SK-N-SH (cell line): ENCODE measurements around the gene RABEP2.

Experiments used
- EP300 ChIP-seq, 2 experiments: IDR thresholded peaks; 2 replicates each; pipeline versions ENCODE4 v1.4.0 to v1.6.1; 2012; ENCODE audit warnings: borderline replicate concordance in 1 of 2, low read depth in 1 of 2, low read length in 1 of 2
- FOXJ3 ChIP-seq: sonication (generic); formaldehyde crosslinking; IDR thresholded peaks from 2 replicates; pipeline ENCODE4 v1.5.1; 2020; ENCODE audit warnings: mild to moderate bottlenecking, missing genetic modification reagents
- MXI1 ChIP-seq: IDR thresholded peaks from 2 replicates; pipeline ENCODE4 v1.6.1; 2012; ENCODE audit warnings: mild to moderate bottlenecking, low read depth, low read length, improper control_type of control experiment
- POLR2AphosphoS5 ChIP-seq: IDR thresholded peaks from 2 replicates; pipeline ENCODE4 v1.6.1; 2012; ENCODE audit warnings: low read depth, low read length
- RAD21 ChIP-seq: IDR thresholded peaks from 2 replicates; pipeline ENCODE4 v1.6.1; 2012; ENCODE audit warnings: mild to moderate bottlenecking, low read length
- SMC3 ChIP-seq: IDR thresholded peaks from 2 replicates; pipeline ENCODE4 v1.6.1; 2012; ENCODE audit warnings: low read depth, low read length, improper control_type of control experiment
- TAF1 ChIP-seq: IDR thresholded peaks from 2 replicates; pipeline ENCODE4 v1.6.1; 2012; ENCODE audit warnings: low read depth, mild to moderate bottlenecking, low read length, moderate library complexity, borderline replicate concordance
- TCF12 ChIP-seq: IDR thresholded peaks from 2 replicates; pipeline ENCODE4 v1.4.0; 2012
- TF ChIP-seq, protein P1 (sequence below): IDR thresholded peaks from 2 replicates; pipeline ENCODE4 v1.6.1; 2012; ENCODE audit warnings: mild to moderate bottlenecking, low read depth, low read length, moderate library complexity
- TF ChIP-seq, protein P2 (sequence below): fragments of 200-600 bp; sonication (generic); IDR thresholded peaks from 2 replicates; pipeline ENCODE4 v1.6.1; 2017; ENCODE audit warnings: antibody characterized with exemption, mild to moderate bottlenecking, moderate library complexity
- TF ChIP-seq, protein P3 (sequence below): fragments of 150-350 bp; IDR thresholded peaks from 2 replicates; pipeline ENCODE4 v1.6.1; 2016; ENCODE audit warnings: mild to moderate bottlenecking, low read depth, low read length

DNA sequence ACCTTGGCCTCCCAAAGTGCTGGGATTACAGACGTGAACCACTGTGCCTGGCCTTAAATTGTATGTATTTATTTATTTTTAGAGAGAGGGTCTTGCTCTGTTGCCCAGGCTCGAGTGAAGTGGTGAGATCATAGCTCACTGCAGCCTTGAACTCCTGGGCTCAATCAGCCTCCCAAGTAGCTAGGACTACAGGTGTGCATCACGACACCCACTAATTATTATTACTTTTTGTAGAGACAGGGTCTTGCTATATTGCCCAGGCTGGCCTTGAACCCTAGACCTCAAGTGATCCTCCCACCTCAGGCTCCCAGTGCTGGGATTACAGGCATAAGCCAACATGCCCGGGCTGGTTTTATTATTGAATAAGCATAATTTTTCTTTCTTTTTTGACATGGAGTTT is 21.6 kb upstream of the RABEP2 start:
- TF ChIP-seq, protein P1, sequence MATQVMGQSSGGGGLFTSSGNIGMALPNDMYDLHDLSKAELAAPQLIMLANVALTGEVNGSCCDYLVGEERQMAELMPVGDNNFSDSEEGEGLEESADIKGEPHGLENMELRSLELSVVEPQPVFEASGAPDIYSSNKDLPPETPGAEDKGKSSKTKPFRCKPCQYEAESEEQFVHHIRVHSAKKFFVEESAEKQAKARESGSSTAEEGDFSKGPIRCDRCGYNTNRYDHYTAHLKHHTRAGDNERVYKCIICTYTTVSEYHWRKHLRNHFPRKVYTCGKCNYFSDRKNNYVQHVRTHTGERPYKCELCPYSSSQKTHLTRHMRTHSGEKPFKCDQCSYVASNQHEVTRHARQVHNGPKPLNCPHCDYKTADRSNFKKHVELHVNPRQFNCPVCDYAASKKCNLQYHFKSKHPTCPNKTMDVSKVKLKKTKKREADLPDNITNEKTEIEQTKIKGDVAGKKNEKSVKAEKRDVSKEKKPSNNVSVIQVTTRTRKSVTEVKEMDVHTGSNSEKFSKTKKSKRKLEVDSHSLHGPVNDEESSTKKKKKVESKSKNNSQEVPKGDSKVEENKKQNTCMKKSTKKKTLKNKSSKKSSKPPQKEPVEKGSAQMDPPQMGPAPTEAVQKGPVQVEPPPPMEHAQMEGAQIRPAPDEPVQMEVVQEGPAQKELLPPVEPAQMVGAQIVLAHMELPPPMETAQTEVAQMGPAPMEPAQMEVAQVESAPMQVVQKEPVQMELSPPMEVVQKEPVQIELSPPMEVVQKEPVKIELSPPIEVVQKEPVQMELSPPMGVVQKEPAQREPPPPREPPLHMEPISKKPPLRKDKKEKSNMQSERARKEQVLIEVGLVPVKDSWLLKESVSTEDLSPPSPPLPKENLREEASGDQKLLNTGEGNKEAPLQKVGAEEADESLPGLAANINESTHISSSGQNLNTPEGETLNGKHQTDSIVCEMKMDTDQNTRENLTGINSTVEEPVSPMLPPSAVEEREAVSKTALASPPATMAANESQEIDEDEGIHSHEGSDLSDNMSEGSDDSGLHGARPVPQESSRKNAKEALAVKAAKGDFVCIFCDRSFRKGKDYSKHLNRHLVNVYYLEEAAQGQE = no peak
- TF ChIP-seq, protein P2, sequence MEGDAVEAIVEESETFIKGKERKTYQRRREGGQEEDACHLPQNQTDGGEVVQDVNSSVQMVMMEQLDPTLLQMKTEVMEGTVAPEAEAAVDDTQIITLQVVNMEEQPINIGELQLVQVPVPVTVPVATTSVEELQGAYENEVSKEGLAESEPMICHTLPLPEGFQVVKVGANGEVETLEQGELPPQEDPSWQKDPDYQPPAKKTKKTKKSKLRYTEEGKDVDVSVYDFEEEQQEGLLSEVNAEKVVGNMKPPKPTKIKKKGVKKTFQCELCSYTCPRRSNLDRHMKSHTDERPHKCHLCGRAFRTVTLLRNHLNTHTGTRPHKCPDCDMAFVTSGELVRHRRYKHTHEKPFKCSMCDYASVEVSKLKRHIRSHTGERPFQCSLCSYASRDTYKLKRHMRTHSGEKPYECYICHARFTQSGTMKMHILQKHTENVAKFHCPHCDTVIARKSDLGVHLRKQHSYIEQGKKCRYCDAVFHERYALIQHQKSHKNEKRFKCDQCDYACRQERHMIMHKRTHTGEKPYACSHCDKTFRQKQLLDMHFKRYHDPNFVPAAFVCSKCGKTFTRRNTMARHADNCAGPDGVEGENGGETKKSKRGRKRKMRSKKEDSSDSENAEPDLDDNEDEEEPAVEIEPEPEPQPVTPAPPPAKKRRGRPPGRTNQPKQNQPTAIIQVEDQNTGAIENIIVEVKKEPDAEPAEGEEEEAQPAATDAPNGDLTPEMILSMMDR = no peak
- TF ChIP-seq RAD21 (no peak), FOXJ3 (CRISPR knock-in tag) (no peak), POLR2AphosphoS5 (no peak), EP300 (IDR thresholded peaks at IDR 0.05; ENCODE audit: borderline replicate concordance in 1 of 2, low read depth in 1 of 2, low read length in 1 of 2) (no peak), TCF12 (no peak), SMC3 (no peak), TAF1 (no peak), MXI1 (no peak)
- TF ChIP-seq, protein P3, sequence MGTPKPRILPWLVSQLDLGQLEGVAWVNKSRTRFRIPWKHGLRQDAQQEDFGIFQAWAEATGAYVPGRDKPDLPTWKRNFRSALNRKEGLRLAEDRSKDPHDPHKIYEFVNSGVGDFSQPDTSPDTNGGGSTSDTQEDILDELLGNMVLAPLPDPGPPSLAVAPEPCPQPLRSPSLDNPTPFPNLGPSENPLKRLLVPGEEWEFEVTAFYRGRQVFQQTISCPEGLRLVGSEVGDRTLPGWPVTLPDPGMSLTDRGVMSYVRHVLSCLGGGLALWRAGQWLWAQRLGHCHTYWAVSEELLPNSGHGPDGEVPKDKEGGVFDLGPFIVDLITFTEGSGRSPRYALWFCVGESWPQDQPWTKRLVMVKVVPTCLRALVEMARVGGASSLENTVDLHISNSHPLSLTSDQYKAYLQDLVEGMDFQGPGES = no peak
